Activated T-cell treated with anti-CD3 and anti-CD28 coated beads for 1 hour (primary cell): ENCODE data around the gene CHEK1.
"Not testable (repeated sequence)": the region's sequence is repeated elsewhere in the genome, so short reads cannot be mapped to it uniquely, and the experiment has no call there.

ENCODE experiments used
- DNase-seq: peaks from one replicate; pipeline ENCODE4 v3.0.0-alpha.2; 2020; ENCODE audit warnings: low read depth

CHEK1 gene

GRCh38 chr11:125701018-125701610 lies 76.2 kb downstream of the CHEK1 start:
- DNase-seq = no peak

- DNase-seq = no peak
These were observed 77.1 kb downstream of the CHEK1 start for GRCh38 chr11:125701858-125702621.

GRCh38 chr11:125704686-125705085 lies 79.7 kb downstream of the CHEK1 start:
- not testable (repeated sequence) for DNase-seq

- no peak for DNase-seq
These were observed 95.8 kb downstream of the CHEK1 start for GRCh38 chr11:125720781-125721180.

GRCh38 chr11:125724125-125724524 lies 99.2 kb downstream of the CHEK1 start:
- no peak for DNase-seq
